GM21529 (cell line): ENCODE measurements around the gene AMOTL1.
"Not testable (repeated sequence)": the region's sequence is repeated elsewhere in the genome, so short reads cannot be mapped to it uniquely, and the experiment has no call there.

Source experiments
- ATAC-seq: cut with Tn5 transposase; IDR thresholded peaks from one replicate; pipeline ENCODE4 v1.9.1; 2021; ENCODE audit not compliant: unreplicated experiment

AMOTL1 gene

GRCh38 chr11:94849839-94850238 is 81.7 kb downstream of the AMOTL1 start:
- no peak for ATAC-seq

- ATAC-seq, result no peak
Observed at GRCh38 chr11:94851864-94852636, 83.9 kb downstream of the AMOTL1 start.

GRCh38 chr11:94853288-94853687 is 85.1 kb downstream of the AMOTL1 start:
- not testable (repeated sequence) for ATAC-seq

GRCh38 chr11:94853836-94854235 is 85.7 kb downstream of the AMOTL1 start:
- no peak for ATAC-seq

- no peak for ATAC-seq
Observed at GRCh38 chr11:94854770-94855633, 86.8 kb downstream of the AMOTL1 start.

GRCh38 chr11:94855666-94856065 is 87.5 kb downstream of the AMOTL1 start:
- no peak for ATAC-seq

- ATAC-seq, result no peak
Observed at GRCh38 chr11:94856443-94856842, 88.3 kb downstream of the AMOTL1 start.

GRCh38 chr11:94857337-94857736 is 89.2 kb downstream of the AMOTL1 start:
- ATAC-seq, result no peak

GRCh38 chr11:94858012-94858705 is 90.0 kb downstream of the AMOTL1 start:
- ATAC-seq, result no peak

- no peak for ATAC-seq
Observed at GRCh38 chr11:94860333-94860732, 92.2 kb downstream of the AMOTL1 start.

- no peak for ATAC-seq
Observed at GRCh38 chr11:94861306-94861845, 93.2 kb downstream of the AMOTL1 start.

- no peak for ATAC-seq
Observed at GRCh38 chr11:94862926-94863880, 95.0 kb downstream of the AMOTL1 start.

GRCh38 chr11:94864506-94865045 is 96.4 kb downstream of the AMOTL1 start:
- ATAC-seq, result no peak

GRCh38 chr11:94866231-94866822 is 98.2 kb downstream of the AMOTL1 start:
- no peak for ATAC-seq

GRCh38 chr11:94866936-94867795 is 99.0 kb downstream of the AMOTL1 start:
- ATAC-seq, result no peak

GRCh38 chr11:94868468-94868867 is 100.3 kb downstream of the AMOTL1 start:
- ATAC-seq, result no peak

GRCh38 chr11:94869186-94869585 is 101.0 kb downstream of the AMOTL1 start:
- no peak for ATAC-seq

- ATAC-seq, result no peak
Observed at GRCh38 chr11:94870422-94870821, 102.3 kb downstream of the AMOTL1 start.
